ENCODE results near the gene YIPF4. TPM values are rescaled to one million over a fixed set of nuclear protein-coding genes. Genes with fewer than 3 reads are reported as not detected.

Gene YIPF4
- total and polyA plus RNA-seq, 2 of the 8 experiments (the other 6 are each of a cell fraction or from before 2014, with no cell fraction given), result 2.9 to 21.4 TPM

GRCh38 chr2:32277674-32278477, at the start of gene YIPF4 (continued):
- TF ChIP-seq YY1 (IDR thresholded peaks at IDR 0.05; ENCODE audit: low read depth, low read length), result no peak
- TF ChIP-seq TAF1 (IDR thresholded peaks at IDR 0.05; ENCODE audit: low read depth, low read length), result 0 out of 2 replicates have a peak, but pooled peaks have one; percentile 26
- 0 out of 2 replicates have a peak, but pooled peaks have one; percentile 15 for TF ChIP-seq TBP (IDR thresholded peaks at IDR 0.05; ENCODE audit: low read depth, low read length)
- no peak for TF ChIP-seq USF2 (IDR thresholded peaks at IDR 0.05; ENCODE audit: low read length)
- TF ChIP-seq BCL11A (IDR thresholded peaks at IDR 0.05; ENCODE audit: low read depth in 2 of 2, low read length in 2 of 2), result no peak
- no peak for TF ChIP-seq CHD1 (IDR thresholded peaks at IDR 0.05; ENCODE audit: low read depth, low read length)
- no peak for TF ChIP-seq ZNF274 (IDR thresholded peaks at IDR 0.05; ENCODE audit: borderline replicate concordance, extremely low read depth, low read length)
- TF ChIP-seq ASH2L (IDR thresholded peaks at IDR 0.05; ENCODE audit: low read length), result peak; percentile 50
- TF ChIP-seq PHF8 (conservative IDR thresholded peaks at IDR 0.05; ENCODE audit: low read depth, low read length), result peak; percentile 91
- TF ChIP-seq RAD21 (IDR thresholded peaks at IDR 0.05 in 1 of 2, conservative IDR thresholded peaks at IDR 0.05 in 1 of 2; ENCODE audit: low read depth in 2 of 2, low read length in 2 of 2), result 0 out of 4 replicates have a peak, but pooled peaks of 1 of the 2 experiments have one; percentile 0
- TF ChIP-seq GABPA (IDR thresholded peaks at IDR 0.05; ENCODE audit: borderline replicate concordance, insufficient read depth, low read length), result peak; percentile 77; the same call in 1 of the 2 replicates
- TF ChIP-seq TCF12 (IDR thresholded peaks at IDR 0.05; ENCODE audit: low read depth, low read length), result no peak
- TF ChIP-seq POLR2AphosphoS5 (IDR thresholded peaks at IDR 0.05; ENCODE audit: low read depth, low read length), result peak; percentile 33
- TF ChIP-seq, protein P1, sequence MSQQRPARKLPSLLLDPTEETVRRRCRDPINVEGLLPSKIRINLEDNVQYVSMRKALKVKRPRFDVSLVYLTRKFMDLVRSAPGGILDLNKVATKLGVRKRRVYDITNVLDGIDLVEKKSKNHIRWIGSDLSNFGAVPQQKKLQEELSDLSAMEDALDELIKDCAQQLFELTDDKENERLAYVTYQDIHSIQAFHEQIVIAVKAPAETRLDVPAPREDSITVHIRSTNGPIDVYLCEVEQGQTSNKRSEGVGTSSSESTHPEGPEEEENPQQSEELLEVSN (IDR thresholded peaks at IDR 0.05), result 0 out of 2 replicates have a peak, but pooled peaks have one; percentile 18

Data from H1 (cell line).